ENCODE results near the gene DNAJA2. TPM values are rescaled to one million over a fixed set of nuclear protein-coding genes. Genes with fewer than 3 reads are reported as not detected.

The DNAJA2 gene
- total and polyA plus RNA-seq, 2 of the 8 experiments (the other 6 are each of a cell fraction or from before 2014, with no cell fraction given): 9.4 to 93.8 TPM

DNA sequence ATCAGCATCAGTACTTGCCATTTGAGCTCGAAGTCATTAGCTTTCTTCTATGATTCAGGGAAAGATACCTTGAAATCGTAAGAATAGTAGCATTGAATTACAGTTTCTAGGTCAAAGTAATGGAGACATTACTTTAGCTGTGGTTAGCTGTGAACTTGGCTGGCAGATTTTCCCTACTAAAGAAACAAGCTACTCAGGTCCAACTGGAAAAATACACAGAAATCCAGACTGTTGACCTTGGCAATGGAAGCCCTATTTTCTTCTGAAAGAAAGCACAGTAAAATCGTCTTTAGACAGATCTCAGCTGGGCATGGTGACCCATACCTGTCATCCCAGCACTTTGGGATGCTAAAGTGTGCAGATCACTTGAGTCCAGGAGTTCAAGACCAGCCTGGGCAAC, 13.4 kb upstream of the DNAJA2 start (continued):
- TF ChIP-seq SP1 (IDR thresholded peaks at IDR 0.05; ENCODE audit: low read depth, low read length) (no peak), BACH1 (IDR thresholded peaks at IDR 0.05; ENCODE audit: low read length) (no peak)
- TF ChIP-seq, protein P1, sequence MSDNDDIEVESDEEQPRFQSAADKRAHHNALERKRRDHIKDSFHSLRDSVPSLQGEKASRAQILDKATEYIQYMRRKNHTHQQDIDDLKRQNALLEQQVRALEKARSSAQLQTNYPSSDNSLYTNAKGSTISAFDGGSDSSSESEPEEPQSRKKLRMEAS (IDR thresholded peaks at IDR 0.05): no peak
- TF ChIP-seq, protein P2, sequence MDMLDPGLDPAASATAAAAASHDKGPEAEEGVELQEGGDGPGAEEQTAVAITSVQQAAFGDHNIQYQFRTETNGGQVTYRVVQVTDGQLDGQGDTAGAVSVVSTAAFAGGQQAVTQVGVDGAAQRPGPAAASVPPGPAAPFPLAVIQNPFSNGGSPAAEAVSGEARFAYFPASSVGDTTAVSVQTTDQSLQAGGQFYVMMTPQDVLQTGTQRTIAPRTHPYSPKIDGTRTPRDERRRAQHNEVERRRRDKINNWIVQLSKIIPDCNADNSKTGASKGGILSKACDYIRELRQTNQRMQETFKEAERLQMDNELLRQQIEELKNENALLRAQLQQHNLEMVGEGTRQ (IDR thresholded peaks at IDR 0.05; ENCODE audit: low read length): no peak

Measured in H1 (cell line).